GM12865 (cell line): Measurements from ENCODE around the gene MAPKBP1.
"Not testable (repeated sequence)": the region's sequence is repeated elsewhere in the genome, so short reads cannot be mapped to it uniquely, and the experiment has no call there.

Experiments used
- DNase-seq: peaks from one replicate; pipeline ENCODE4 v3.0.0; 2010; ENCODE audit warnings: low read depth
- H3K4me3 ChIP-seq: 2 replicates; pipeline ENCODE4 v1.5.1; 2011; ENCODE audit warnings: mild to moderate bottlenecking, low read depth, low read length, control low read depth
- CTCF ChIP-seq: IDR thresholded peaks from 2 replicates; pipeline ENCODE4 v1.5.1; 2011; ENCODE audit warnings: low read length, control low read depth, low read depth, inconsistent platforms; ENCODE audit not compliant: insufficient read depth; ENCODE audit errors: missing control alignments

The MAPKBP1 gene

GRCh38 chr15:41825572-41826535 is 51.6 kb downstream of the MAPKBP1 start:
- H3K4me3 ChIP-seq: no peak overlapping the region
- no peak for TF ChIP-seq CTCF
- no peak for DNase-seq

GRCh38 chr15:41827290-41827879 is 53.1 kb downstream of the MAPKBP1 start:
- TF ChIP-seq CTCF: no peak
- H3K4me3 ChIP-seq: peak overlapping the region; percentile 85
- DNase-seq: peak; percentile 12

GRCh38 chr15:41827880-41828806 is 53.9 kb downstream of the MAPKBP1 start, which contains the start of gene JMJD7:
Gene JMJD7, plus strand, starts transcription at chr15:41828092. Its CDS starts 33 bp downstream, at chr15:41828125.
- TF ChIP-seq CTCF: no peak
- peak within 1 kb of the TSS; percentile 85 for H3K4me3 ChIP-seq
- DNase-seq: peak; percentile 93

GRCh38 chr15:41828807-41829141 is 54.5 kb downstream of the MAPKBP1 start:
- peak overlapping the region; percentile 85 for H3K4me3 ChIP-seq
- TF ChIP-seq CTCF: no peak
- no peak for DNase-seq

GRCh38 chr15:41829959-41830646 is 55.8 kb downstream of the MAPKBP1 start:
- DNase-seq: no peak
- no peak for TF ChIP-seq CTCF
- no peak overlapping the region for H3K4me3 ChIP-seq

- H3K4me3 ChIP-seq, DNase-seq: not testable (repeated sequence)
These were observed 57.0 kb downstream of the MAPKBP1 start for GRCh38 chr15:41831291-41831690.

GRCh38 chr15:41832208-41832607 is 57.9 kb downstream of the MAPKBP1 start:
- no peak for DNase-seq
- no peak for TF ChIP-seq CTCF
- H3K4me3 ChIP-seq: no peak overlapping the region
